HL-60 (cell line): ENCODE data around the gene SMPDL3A.

Experiments
- CTCF ChIP-seq: IDR thresholded peaks from one replicate; pipeline ENCODE4 v1.5.1; 2011; ENCODE audit warnings: low read length, control low read depth, inconsistent platforms; ENCODE audit not compliant: insufficient read depth
- POLR2AphosphoS5 ChIP-seq: IDR thresholded peaks from 2 replicates; pipeline ENCODE4 v1.6.1; 2012; ENCODE audit warnings: low read depth
- REST ChIP-seq: IDR thresholded peaks from 2 replicates; pipeline ENCODE4 v1.6.1; 2012; ENCODE audit warnings: low read depth; ENCODE audit not compliant: insufficient replicate concordance

- TF ChIP-seq REST (no peak), CTCF (no peak), POLR2AphosphoS5 (no peak)
These were observed 64.4 kb downstream of the SMPDL3A start for GRCh38 chr6:122853259-122853995.
